NCI-H2171 (cell line): ENCODE data around the gene CENPT.

Experiments
- DNase-seq: peaks from one replicate; lab custom pipeline; 2025; lab: John Stamatoyannopoulos, UW

Gene CENPT

GRCh38 chr16:67807148-67807682 is 40.3 kb downstream of the CENPT start:
- no peak for DNase-seq

DNA sequence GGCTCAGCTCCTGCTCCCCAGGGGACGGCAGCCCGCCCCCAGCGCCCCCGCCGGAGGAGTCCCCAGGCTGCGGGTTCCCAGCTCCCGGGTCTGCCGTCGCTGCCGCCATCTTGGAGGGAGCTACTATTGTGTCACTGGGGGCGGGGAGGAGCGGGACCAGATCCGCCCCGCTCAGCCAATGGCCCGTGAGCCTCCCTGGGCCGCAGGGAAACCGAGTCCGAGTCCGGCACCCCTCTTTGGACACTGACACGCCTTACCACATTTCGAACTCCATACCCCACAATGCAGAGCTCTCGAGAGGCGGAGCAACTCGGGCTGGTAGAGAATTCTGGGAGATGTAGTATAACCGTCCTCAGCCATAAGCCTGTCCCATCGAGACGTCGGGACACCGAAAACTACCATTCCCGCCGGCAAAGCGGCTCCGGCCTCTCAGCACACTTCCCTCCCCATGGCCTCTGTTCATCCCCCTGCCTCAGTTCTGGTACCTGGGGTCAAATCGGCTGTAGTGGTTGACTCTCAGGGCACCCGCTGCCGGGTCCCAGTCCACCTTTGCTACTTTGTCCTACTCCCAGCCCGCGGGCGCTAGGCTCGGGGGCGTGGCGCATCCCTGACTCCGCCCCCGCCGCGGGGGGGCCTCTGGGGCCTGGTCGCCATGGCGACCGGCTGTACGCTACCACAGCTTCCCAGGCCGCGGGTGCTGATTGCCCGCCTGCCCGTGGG is 40.9 kb downstream of the CENPT start, which contains the start of the genes RANBP10 and TSNAXIP1:
Gene RANBP10, minus strand, starts transcription at position 133 of the 720 bp plus-strand sequence. Its CDS starts 24 bp downstream, at position 109.
Gene TSNAXIP1, plus strand, starts transcription at position 462 of the 720 bp plus-strand sequence. CDS start 261 bp downstream, outside the sequence.
- DNase-seq = peak; percentile 98

- DNase-seq = no peak
Observed at GRCh38 chr16:67805718-67806427, 41.6 kb downstream of the CENPT start.

DNA sequence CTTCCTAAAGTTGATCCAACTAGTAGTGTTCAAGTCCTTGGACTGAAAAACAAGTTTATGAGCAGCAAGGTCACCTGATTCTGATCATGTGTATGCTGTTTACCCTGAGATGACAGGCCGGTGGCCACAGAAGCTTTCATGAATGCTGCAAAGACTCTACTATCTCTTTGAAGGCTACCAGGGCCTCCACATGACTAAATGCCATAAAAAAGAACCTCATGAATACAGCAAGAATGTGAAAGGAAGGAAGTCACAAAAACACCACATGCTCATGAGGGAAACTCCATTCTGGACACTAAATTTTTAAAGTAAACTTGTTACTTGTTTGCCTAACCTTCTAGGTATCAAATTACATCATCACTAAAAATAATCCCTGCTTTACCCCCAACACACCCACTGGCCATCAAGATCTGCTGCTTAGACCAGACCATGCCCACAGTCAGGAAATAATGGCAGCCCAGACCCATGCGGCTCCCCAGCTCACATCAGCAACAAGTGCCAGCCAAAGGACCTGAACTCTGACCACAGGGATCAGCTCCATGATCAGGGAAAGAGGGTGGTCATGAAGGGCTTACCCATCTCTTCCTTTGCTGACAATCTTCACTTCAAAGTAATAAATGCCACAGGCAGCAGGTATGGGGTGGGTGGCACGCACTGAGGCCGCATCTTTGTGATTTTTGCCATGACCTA is 42.5 kb downstream of the CENPT start:
- DNase-seq = no peak

- DNase-seq = no peak
Observed at GRCh38 chr16:67803894-67804293, 43.6 kb downstream of the CENPT start.

- DNase-seq = no peak
Observed at GRCh38 chr16:67801883-67802282, 45.6 kb downstream of the CENPT start.

DNA sequence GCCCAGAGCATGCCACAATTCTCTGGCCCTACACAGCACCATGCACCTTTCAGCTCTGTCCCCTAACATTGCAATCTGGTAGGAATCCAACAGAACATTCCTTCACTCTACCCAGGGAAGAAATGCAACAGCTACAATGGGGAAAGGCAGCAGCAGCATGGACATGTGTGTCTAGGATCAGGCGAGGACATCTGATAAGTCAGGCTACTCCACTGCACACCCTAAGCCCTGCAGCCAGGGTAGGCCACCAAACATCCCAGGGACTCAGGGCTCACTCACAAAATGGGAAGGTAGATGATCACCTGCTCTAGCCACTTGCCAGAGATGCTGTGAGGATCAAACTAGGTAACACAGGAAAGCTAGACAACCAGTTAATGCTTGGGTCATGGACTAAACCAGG is 46.3 kb downstream of the CENPT start:
- DNase-seq = no peak

- DNase-seq = no peak
Observed at GRCh38 chr16:67800338-67800926, 47.1 kb downstream of the CENPT start.

DNA sequence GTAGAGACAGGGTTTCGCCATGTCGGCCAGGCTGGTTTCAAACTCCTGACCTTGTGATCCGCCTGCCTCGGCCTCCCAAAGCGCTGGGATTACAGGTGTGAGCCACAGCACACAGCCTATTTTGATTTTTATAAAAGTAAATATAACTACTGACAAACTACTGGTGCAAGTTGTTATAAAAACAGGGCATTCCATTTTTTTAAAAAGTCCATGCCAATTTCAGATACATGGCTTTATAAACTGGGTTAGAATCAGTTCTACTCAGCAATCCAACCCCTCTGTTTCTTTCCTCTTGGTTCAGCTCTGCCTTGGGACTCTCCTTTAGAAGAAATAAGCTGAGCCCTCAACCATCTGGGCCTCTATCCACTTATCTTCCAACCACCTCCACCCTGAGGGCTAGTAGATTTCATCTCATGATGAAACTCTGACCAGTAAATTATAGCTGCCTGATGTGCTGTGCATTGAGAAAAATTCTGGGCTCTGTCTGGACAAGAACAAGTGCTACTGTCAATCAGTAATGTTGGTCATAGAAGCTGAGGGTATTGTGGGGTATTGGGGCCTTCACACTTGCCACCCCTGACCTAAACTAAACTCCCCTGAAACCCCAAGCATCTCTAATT is 51.3 kb downstream of the CENPT start:
- no peak for DNase-seq

DNA sequence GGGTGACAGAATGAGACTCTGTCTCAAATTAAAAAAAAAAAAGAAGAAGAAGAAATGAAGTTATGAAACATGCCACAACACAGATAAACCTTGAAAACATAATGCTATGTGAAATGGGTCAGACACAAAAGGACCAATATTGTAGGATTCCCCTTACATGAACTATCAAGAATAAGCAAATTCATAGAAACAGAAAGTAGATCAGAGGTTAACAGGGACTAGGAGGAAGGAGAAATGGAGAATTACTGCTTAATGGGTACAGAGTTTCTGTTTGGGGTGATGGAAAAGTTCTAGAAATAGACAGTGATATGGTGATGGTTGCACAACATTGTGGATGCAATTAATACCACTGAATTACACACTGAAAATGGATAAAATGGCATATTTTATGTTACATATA is 57.4 kb downstream of the CENPT start:
- DNase-seq = no peak

GRCh38 chr16:67786491-67786890 is 61.0 kb downstream of the CENPT start:
- DNase-seq = no peak

DNA sequence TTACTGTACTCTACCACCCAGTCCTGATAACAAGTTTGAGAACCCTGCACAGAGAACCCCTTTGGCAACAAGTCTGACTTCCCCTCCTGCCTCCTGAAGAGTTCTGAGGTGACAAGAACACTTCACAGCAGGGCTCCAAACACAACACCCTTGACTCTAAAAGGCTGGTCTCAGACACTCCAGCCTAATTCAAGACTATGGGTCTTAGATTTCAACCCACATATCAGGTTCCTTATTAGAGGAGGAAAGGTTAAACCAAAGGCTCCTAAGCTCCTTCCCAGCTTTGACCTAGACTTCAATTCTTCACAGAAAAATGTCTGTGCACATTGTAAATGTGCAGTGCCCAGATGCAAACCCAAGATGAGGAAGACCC is 64.2 kb downstream of the CENPT start:
- no peak for DNase-seq

GRCh38 chr16:67782567-67783352 is 64.7 kb downstream of the CENPT start:
- no peak for DNase-seq

DNA sequence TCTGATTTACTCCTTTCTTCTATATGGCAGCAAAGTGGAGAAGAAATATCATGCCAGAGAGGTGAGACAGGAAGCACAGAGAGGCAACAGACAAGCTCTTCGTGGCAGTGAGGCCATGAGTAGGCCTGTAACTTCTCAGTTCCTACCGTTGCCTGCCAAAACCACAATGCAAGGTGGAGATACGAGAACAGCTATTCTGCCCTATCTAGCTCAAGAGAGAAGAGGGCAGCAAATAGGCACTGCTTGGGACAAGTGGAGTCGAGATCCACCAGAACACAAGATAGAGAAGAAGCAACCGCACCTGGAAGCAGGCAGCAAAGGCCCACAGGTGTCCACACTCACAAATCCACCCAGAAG is 66.0 kb downstream of the CENPT start:
- no peak for DNase-seq

GRCh38 chr16:67780847-67781564 is 66.5 kb downstream of the CENPT start:
- DNase-seq = no peak

- no peak for DNase-seq
Observed at GRCh38 chr16:67779256-67780014, 68.1 kb downstream of the CENPT start.
